ENCODE data around the gene STPG1.

The STPG1 gene

GRCh38 chr1:24426744-24427544 lies 13.4 kb upstream of the STPG1 start:
- DNase-seq: no peak

- no peak for DNase-seq
Measured at GRCh38 chr1:24425922-24426321, 12.3 kb upstream of the STPG1 start.

- no peak for DNase-seq
Measured at GRCh38 chr1:24425441-24425840, 11.9 kb upstream of the STPG1 start.

- no peak for DNase-seq
Measured at GRCh38 chr1:24424990-24425389, 11.4 kb upstream of the STPG1 start.

- no peak for DNase-seq
Measured at GRCh38 chr1:24424207-24424606, 10.6 kb upstream of the STPG1 start.

- no peak for DNase-seq
Measured at GRCh38 chr1:24421502-24421901, 7.9 kb upstream of the STPG1 start.

GRCh38 chr1:24420547-24420946 lies 7.0 kb upstream of the STPG1 start:
- DNase-seq: no peak

GRCh38 chr1:24418898-24419628 lies 5.5 kb upstream of the STPG1 start:
- no peak for DNase-seq

GRCh38 chr1:24417681-24418080 lies 4.1 kb upstream of the STPG1 start:
- DNase-seq: no peak

GRCh38 chr1:24416666-24417391 lies 3.2 kb upstream of the STPG1 start:
- no peak for DNase-seq

GRCh38 chr1:24415910-24416665 lies 2.5 kb upstream of the STPG1 start:
- DNase-seq: no peak

GRCh38 chr1:24415334-24415909 lies 1.8 kb upstream of the STPG1 start, which contains the start of gene NIPAL3:
TSS of gene NIPAL3 (plus strand) at chr1:24415802. CDS start at chr1:24419548, 3,746 bp downstream.
- DNase-seq: peak; percentile 98

- no peak for DNase-seq
Measured at GRCh38 chr1:24414775-24415333, 1.3 kb upstream of the STPG1 start.

GRCh38 chr1:24412408-24412807 lies 1.2 kb downstream of the STPG1 start:
- no peak for DNase-seq

- DNase-seq: no peak
Measured at GRCh38 chr1:24411963-24412362, 1.6 kb downstream of the STPG1 start.

GRCh38 chr1:24410750-24411149 lies 2.8 kb downstream of the STPG1 start:
- no peak for DNase-seq

- no peak for DNase-seq
Measured at GRCh38 chr1:24409535-24409934, 4.0 kb downstream of the STPG1 start.

GRCh38 chr1:24406788-24407187 lies 6.8 kb downstream of the STPG1 start:
- DNase-seq: no peak

GRCh38 chr1:24403806-24404205 lies 9.8 kb downstream of the STPG1 start:
- DNase-seq: no peak

- DNase-seq: no peak
Measured at GRCh38 chr1:24400065-24400464, 13.5 kb downstream of the STPG1 start.

GRCh38 chr1:24393892-24394291 lies 19.7 kb downstream of the STPG1 start:
- no peak for DNase-seq

Data from DMS 273 treated with DMSO at 0.1 percent for 48 hours (cell line).